Measurements from ENCODE around the gene STRADA.

Gene STRADA

DNA sequence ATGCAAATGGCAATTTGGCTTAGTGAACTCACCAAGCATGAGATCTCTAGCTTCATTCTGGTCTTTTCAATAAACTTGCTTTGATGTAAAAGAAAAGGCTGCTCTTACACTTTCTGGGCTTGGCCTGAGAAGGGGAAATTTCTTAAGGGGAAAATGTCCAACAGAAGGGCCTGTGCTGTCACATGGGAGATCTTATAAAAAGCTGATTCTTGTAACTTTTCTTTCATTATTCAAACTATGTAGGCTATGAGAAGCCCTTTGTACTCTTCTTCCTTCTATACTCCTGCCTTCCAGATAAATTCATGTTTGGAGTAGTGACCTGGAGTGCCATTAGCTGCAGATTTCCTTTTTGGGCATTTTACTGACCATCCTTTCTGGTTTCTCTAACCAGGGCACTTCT is 58.6 kb downstream of the STRADA start:
- DNase-seq (ENCODE audit: low read depth) = no peak

DNA sequence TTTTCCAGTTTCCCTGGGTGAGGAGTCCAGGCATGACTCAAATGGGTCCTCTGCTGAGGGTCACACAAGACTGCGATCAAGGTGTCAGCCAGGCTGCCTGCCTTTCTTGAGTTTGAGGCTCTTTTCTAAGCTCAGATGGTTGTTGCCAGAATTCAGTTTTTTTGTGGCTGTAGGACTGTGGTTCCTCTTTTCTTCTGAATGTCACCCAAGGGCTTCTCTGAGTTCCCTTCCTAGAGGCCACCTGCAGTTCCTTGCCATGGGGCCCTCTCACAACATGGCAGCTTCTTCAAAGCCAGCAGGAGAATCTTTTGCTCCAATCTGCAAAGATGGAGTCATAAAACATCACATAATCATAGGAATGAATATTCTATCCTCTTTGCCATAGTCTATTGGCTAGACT is 59.2 kb downstream of the STRADA start:
- DNase-seq (ENCODE audit: low read depth) = no peak

DNA sequence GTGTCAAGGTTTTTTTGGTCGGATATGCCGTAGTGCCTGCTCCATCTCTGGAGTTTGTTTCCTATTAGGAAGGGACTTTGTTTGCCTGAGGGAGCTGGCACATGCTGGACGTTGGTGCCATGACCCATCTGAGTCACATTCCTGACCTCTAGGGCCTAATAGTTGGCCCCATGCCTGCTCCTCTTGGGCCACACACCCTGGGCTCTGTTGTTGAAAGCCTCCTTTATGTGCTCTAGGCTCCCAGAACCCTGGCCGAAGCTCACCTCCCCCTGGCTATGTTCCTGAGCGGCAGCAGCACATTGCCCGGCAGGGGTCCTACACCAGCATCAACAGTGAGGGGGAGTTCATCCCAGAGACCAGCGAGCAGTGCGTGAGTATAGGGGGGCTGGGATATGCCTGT is 60.1 kb downstream of the STRADA start:
- no peak for DNase-seq (ENCODE audit: low read depth)

DNA sequence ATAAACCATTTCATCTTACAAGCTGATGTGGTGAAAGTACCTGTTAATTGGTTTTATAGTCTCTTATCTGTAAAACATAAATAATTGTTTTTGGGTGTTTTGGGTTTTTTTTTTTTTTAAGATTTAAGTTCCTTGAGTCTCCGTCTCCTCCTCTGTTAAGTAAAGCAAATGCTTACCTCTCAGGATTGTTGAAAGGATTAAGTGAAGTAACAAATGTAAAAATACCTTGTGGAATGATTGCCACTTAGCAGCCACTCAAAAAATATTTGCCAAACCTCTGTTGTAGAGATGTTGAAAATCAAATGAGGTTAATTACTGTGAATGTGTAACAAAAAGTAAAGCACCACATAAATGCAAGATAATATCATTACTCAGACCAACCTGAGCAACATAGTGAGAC is 60.9 kb downstream of the STRADA start:
- DNase-seq (ENCODE audit: low read depth) = no peak

DNA sequence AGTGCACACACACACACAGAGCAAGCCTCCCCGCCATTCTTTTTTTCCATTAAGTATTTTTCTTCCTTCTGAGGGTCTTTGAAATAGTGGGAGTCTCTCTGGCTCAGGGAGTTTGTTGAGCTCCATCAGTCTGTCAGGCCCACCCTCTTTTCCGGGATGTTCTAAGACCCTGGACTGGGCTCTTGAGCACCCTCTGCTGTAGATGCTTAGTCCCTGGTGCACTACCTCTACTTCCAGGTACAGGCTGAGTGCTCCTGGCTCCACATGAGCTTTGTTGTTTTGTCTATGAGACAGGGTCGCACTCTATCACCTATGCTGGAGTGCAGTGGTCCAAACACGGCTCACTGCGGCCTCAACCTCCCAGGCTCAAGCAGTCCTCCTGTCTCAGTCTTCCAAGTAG is 62.4 kb downstream of the STRADA start:
- DNase-seq (ENCODE audit: low read depth) = no peak

DNA sequence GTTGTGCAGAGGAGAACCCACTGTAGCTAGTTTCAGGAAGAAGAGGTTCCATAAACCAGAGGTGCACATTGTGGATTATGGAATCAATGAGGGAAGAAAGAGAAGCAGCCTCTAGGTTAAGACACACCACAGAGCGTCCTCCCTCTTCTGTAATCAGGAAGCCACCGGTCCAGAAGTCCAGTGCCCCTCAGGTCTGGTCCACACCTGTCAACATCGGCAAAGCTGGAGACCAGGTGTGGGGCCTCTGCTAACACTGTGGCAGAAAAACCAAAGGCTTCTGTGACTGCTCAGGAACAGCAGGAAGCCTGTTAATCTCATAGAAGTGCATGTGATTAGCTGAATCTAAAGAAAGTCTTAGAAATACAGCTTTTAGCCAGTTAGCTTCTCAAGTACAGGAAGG is 65.0 kb downstream of the STRADA start:
- no peak for DNase-seq (ENCODE audit: low read depth)

DNA sequence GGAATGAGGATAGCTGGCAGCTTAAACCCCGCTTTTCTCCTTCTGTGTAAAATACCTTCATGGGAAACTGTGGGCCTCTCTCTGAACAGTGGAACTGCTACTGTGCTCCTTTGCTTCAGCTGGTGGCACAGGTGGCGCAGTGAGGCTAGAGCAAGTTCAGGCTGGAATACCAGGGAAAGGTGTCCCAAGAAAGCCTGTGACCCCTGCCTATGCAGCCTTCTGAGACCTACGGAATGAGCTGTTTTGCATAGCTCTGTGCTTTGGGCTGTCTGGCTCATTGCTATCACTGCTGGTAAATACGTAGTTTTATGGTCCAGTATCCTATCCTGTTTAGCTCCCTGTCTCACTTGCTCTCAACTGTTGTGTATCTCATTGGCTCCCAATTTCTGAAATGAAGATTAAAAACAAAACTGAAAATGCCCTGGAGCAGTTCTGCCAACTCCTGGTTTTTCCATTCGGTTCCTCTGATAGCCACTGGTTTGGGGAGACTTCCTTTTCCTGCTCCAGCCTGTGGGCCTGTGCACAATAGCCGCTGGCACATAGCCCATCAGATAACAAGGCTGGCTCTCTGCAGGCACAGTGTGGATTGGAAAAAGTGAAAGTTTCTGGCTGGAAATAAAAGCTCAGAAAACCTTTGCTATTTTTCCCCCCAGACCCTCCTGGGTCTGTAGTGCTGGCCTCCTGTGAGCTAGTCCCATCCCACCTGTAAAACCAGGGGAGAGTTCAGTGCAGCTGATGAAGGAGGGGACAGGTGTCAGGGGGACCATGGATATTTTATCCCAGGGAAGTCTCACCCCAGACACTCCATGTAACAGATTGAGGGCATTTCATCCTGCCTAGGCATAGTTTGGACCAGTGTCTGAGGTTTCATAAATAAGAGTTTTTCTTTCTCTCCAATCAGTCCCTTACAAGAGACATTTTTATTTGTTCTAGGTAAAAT is 65.7 kb downstream of the STRADA start:
- DNase-seq (ENCODE audit: low read depth) = peak; percentile 83

DNA sequence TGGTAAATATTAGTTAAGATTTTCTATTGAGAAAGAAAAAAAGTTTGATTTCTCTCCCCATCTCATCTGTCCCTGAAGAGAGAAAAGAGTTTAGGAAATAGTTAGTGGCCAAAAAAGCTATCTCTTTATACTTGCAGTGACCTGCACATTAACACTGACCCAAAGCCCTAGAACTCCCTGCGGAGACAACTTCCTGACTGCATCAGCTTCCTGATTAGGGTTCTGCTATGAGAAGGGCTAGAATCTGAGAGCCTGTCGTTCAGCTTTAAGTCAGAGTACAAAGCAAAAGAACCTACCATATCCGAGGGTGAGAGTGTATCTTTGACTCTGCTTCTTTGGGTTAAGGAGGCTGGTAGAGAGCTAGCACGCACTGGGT is 66.4 kb downstream of the STRADA start:
- no peak for DNase-seq (ENCODE audit: low read depth)

DNA sequence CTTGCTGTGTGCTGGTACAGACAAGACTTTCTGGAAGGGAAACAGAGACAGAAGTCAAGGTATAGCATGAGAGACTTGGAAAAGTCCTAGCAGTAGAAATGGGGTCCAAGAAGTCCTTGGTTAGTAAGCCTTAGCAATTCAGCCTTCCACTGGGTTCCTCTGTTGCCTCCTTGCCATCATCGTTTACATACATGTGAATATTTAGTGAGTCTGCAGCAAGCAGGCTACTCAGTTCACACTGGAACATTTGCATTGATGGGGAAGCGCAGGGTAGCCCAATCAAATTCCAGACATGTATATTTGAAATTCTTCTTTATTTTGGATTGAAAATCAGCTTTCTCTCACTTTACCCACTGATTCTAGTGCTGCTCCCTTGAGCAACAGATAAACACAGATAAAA is 68.7 kb downstream of the STRADA start:
- no peak for DNase-seq (ENCODE audit: low read depth)

DNA sequence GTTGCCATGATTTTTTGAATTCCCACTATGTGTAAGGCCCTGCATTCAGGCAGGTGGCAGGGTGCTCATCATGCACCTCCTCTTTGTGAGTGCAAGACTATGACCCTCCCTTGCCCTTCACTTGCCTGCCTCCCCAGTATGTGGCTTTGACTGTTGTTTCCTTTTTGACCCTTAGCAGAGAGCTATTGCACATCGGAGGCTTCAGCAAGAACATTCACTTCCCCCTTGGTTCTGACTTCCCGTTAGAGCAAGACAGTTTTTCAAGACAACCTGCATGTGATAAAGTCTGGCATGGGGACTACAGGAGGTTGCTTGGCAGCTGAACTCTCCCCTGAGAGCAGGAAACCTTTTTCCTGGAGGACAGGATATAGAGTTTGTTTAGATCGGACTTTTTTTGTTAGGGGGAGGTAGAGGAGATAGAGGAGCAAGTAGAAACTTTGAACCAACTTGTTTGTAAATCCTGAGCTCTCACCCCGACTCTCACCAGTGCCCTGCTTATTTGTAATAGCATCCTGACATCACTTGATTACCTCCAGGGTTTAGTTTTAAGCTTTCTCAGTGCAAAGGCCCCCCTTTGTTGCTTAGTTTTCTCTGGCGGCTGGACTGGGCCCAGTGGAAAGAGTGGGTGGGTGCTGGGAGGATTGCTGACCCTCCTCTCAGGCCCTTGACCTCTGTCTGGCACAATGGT is 75.9 kb downstream of the STRADA start:
- DNase-seq (ENCODE audit: low read depth) = no peak

DNA sequence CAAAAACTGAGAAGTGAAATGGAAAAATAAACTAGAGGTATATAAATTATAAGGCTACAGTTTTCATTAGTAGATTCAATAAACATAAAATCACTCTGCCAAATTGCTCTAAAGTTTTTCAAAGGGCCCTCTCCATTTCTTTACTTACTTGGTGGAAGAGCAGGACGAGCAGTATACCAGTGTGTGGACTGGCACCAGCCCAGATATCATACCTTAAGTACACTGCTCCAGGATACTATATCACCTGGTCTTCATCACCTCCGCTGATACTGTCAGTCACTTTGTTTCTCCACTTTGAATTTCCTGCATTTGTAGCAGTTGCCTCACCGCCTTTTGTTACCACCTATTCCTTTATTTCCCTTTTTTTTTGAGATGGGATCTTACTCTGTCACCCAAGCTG is 81.7 kb downstream of the STRADA start:
- no peak for DNase-seq (ENCODE audit: low read depth)

DNA sequence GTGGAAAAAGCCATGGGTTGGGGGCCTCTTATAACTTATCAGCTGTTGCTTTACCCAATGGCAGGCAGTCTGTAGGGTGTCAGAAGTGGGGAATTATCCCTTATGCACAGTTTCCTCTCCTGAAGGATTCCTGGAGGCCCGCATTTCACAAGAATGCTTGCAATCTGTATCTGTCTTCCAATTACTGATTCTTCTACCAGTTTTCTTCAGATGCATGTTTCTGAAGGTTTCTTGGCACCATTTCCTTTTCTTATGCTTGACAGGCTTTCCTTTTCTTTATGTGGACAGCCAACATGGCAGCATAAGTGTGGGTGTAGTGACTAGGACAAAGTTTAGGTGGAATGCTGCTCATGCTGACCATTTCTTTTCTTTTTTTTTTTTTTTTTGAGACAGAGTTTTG is 83.2 kb downstream of the STRADA start:
- no peak for DNase-seq (ENCODE audit: low read depth)

DNA sequence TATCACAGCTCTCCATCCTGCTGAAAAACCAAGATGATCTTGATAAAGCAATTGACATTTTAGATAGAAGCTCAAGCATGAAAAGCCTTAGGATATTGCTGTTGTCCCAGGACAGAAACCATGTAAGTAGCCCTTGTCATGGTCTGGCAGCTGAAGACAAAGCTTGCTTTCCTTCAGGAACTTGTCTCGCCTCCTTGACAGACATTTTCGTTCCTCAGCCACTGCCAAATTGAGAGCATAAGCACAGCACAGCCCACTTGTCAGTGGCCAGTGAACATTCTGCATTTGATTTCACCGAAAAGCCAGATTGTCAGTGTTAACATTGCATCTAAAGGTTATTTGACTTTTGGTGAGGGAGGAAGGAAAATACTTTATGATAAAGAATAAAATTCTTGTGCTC is 83.8 kb downstream of the STRADA start:
- no peak for DNase-seq (ENCODE audit: low read depth)

DNA sequence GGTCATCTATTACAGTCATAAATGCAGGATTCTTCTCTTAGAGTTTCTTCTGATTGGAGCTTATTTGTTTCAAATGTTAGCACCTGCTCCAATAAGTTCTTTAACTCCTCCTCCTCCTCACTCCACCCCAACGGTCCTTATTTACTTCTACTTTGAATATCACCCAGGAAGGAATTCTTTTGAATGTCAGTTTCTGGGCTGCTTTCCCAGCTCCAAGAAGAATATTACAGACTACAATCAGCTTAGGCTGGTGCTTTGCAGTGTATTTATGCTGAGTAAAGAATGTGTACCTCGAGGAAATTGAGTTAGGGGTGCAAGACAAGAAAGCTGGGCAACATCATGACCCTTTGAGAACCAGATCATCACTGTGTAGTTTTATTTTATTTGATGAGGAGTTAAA is 88.5 kb downstream of the STRADA start:
- DNase-seq (ENCODE audit: low read depth) = peak; percentile 30
